Measurements from ENCODE around the gene TNFSF13B. TPM values are rescaled to one million over a fixed set of nuclear protein-coding genes. Genes with fewer than 3 reads are reported as not detected.
A peak's percentile ranks its signal among the peaks of the same experiment; 100 is the strongest.
"Not testable (repeated sequence)": the region's sequence is repeated elsewhere in the genome, so short reads cannot be mapped to it uniquely, and the experiment has no call there.

Gene TNFSF13B
- total RNA-seq, 1 experiment from 2014 or later, result not detected

GRCh38 chr13:108274718-108275117 lies 5.2 kb downstream of the TNFSF13B start:
- in situ Hi-C loops (cut with HindIII; ENCODE audit: low sequenced_read_pairs), result loop anchor here (10.0 kb wide), 1 partner anchor 60 kb away; no protein-coding TSS in a partner anchor

GRCh38 chr13:108276060-108276459 lies 6.5 kb downstream of the TNFSF13B start:
- in situ Hi-C loops (cut with HindIII; ENCODE audit: low sequenced_read_pairs), result loop anchor here (10.0 kb wide), 1 partner anchor 59 kb away; no protein-coding TSS in a partner anchor
- DNase-seq (ENCODE audit: low spot score), result no peak

More at GRCh38 chr13:108274718-108275117, 5.2 kb downstream of the TNFSF13B start:
- DNase-seq (ENCODE audit: low spot score), result no peak

- in situ Hi-C loops (cut with HindIII; ENCODE audit: low sequenced_read_pairs), result loop anchor here (10.0 kb wide), 1 partner anchor 56 kb away; no protein-coding TSS in a partner anchor
- no peak for DNase-seq (ENCODE audit: low spot score)
These were observed 8.9 kb downstream of the TNFSF13B start for GRCh38 chr13:108278466-108278865.

GRCh38 chr13:108281901-108282300 lies 12.4 kb downstream of the TNFSF13B start:
- in situ Hi-C loops (cut with HindIII; ENCODE audit: low sequenced_read_pairs), result no loop called here
- DNase-seq (ENCODE audit: low spot score), result no peak

- in situ Hi-C loops (cut with HindIII; ENCODE audit: low sequenced_read_pairs), result no loop called here
- no peak for DNase-seq (ENCODE audit: low spot score)
These were observed 13.6 kb downstream of the TNFSF13B start for GRCh38 chr13:108283110-108283509.

- no peak for DNase-seq (ENCODE audit: low spot score)
- in situ Hi-C loops (cut with HindIII; ENCODE audit: low sequenced_read_pairs), result no loop called here
These were observed 19.2 kb downstream of the TNFSF13B start for GRCh38 chr13:108288741-108289140.

- DNase-seq (ENCODE audit: low spot score), result no peak
- in situ Hi-C loops (cut with HindIII; ENCODE audit: low sequenced_read_pairs), result no loop called here
These were observed 20.3 kb downstream of the TNFSF13B start for GRCh38 chr13:108289819-108290218.

GRCh38 chr13:108297114-108297513 lies 27.6 kb downstream of the TNFSF13B start:
- in situ Hi-C loops (cut with HindIII; ENCODE audit: low sequenced_read_pairs), result no loop called here
- no peak for DNase-seq (ENCODE audit: low spot score)

GRCh38 chr13:108302279-108302678 lies 32.8 kb downstream of the TNFSF13B start:
- in situ Hi-C loops (cut with HindIII; ENCODE audit: low sequenced_read_pairs), result no loop called here
- no peak for DNase-seq (ENCODE audit: low spot score)

- DNase-seq (ENCODE audit: low spot score), result no peak
- in situ Hi-C loops (cut with HindIII; ENCODE audit: low sequenced_read_pairs), result no loop called here
These were observed 34.9 kb downstream of the TNFSF13B start for GRCh38 chr13:108304170-108305016.

GRCh38 chr13:108305655-108306054 lies 36.1 kb downstream of the TNFSF13B start:
- in situ Hi-C loops (cut with HindIII; ENCODE audit: low sequenced_read_pairs), result no loop called here
- no peak for DNase-seq (ENCODE audit: low spot score)

- in situ Hi-C loops (cut with HindIII; ENCODE audit: low sequenced_read_pairs), result no loop called here
- DNase-seq (ENCODE audit: low spot score), result no peak
These were observed 37.3 kb downstream of the TNFSF13B start for GRCh38 chr13:108306860-108307259.

GRCh38 chr13:108311596-108311995 lies 42.1 kb downstream of the TNFSF13B start:
- DNase-seq (ENCODE audit: low spot score); in situ Hi-C loops (cut with HindIII; ENCODE audit: low sequenced_read_pairs): not testable (repeated sequence)

GRCh38 chr13:108313382-108313781 lies 43.9 kb downstream of the TNFSF13B start:
- no peak for DNase-seq (ENCODE audit: low spot score)
- in situ Hi-C loops (cut with HindIII; ENCODE audit: low sequenced_read_pairs), result no loop called here

GRCh38 chr13:108315273-108315672 lies 45.8 kb downstream of the TNFSF13B start:
- in situ Hi-C loops (cut with HindIII; ENCODE audit: low sequenced_read_pairs), result no loop called here
- DNase-seq (ENCODE audit: low spot score), result no peak

- no peak for DNase-seq (ENCODE audit: low spot score)
- in situ Hi-C loops (cut with HindIII; ENCODE audit: low sequenced_read_pairs), result no loop called here
These were observed 46.5 kb downstream of the TNFSF13B start for GRCh38 chr13:108315991-108316390.

GRCh38 chr13:108316413-108316812 lies 46.9 kb downstream of the TNFSF13B start:
- no peak for DNase-seq (ENCODE audit: low spot score)
- in situ Hi-C loops (cut with HindIII; ENCODE audit: low sequenced_read_pairs), result no loop called here

GRCh38 chr13:108322206-108322824 lies 52.8 kb downstream of the TNFSF13B start:
- peak; percentile 34 for DNase-seq (ENCODE audit: low spot score)
- in situ Hi-C loops (cut with HindIII; ENCODE audit: low sequenced_read_pairs), result no loop called here

GRCh38 chr13:108323031-108323430 lies 53.5 kb downstream of the TNFSF13B start:
- no peak for DNase-seq (ENCODE audit: low spot score)
- in situ Hi-C loops (cut with HindIII; ENCODE audit: low sequenced_read_pairs), result no loop called here

- DNase-seq (ENCODE audit: low spot score), result no peak
- in situ Hi-C loops (cut with HindIII; ENCODE audit: low sequenced_read_pairs), result no loop called here
These were observed 56.3 kb downstream of the TNFSF13B start for GRCh38 chr13:108325863-108326262.
